Fibroblast of peridontal ligament (primary cell): ENCODE results near the gene IRAK1.
A peak's percentile ranks its signal among the peaks of the same experiment; 100 is the strongest.

Experiments used
- DNase-seq: peaks from one replicate; pipeline ENCODE4 v3.0.0-alpha.2; 2010; ENCODE audit errors: extremely low read depth

The IRAK1 gene

GRCh38 chrX:154019633-154020528 is at the start of gene IRAK1:
Gene IRAK1 (minus strand): TSS chrX:154019902. CDS start chrX:154019812, 90 bp downstream.
- peak; percentile 28 for DNase-seq

GRCh38 chrX:154068560-154068959 is 48.9 kb upstream of the IRAK1 start:
- no peak for DNase-seq

- DNase-seq: no peak
Measured at GRCh38 chrX:154064637-154065435, 45.1 kb upstream of the IRAK1 start.

GRCh38 chrX:154063234-154063633 is 43.5 kb upstream of the IRAK1 start:
- DNase-seq: no peak

- no peak for DNase-seq
Measured at GRCh38 chrX:154061801-154062200, 42.1 kb upstream of the IRAK1 start.

- DNase-seq: no peak
Measured at GRCh38 chrX:154059729-154060245, 40.1 kb upstream of the IRAK1 start.

- DNase-seq: no peak
Measured at GRCh38 chrX:154059231-154059630, 39.5 kb upstream of the IRAK1 start.

GRCh38 chrX:154058214-154058997 is 38.7 kb upstream of the IRAK1 start:
- DNase-seq: no peak

GRCh38 chrX:154057791-154058190 is 38.1 kb upstream of the IRAK1 start:
- no peak for DNase-seq

GRCh38 chrX:154056770-154057241 is 37.1 kb upstream of the IRAK1 start:
- DNase-seq: no peak

GRCh38 chrX:154051201-154051810 is 31.6 kb upstream of the IRAK1 start:
- DNase-seq: peak; percentile 73

GRCh38 chrX:154050113-154050495 is 30.4 kb upstream of the IRAK1 start:
- DNase-seq: no peak

GRCh38 chrX:154049209-154050112 is 29.8 kb upstream of the IRAK1 start:
- no peak for DNase-seq

- DNase-seq: no peak
Measured at GRCh38 chrX:154048398-154048797, 28.7 kb upstream of the IRAK1 start.

- DNase-seq: no peak
Measured at GRCh38 chrX:154046940-154047610, 27.4 kb upstream of the IRAK1 start.

- peak; percentile 92 for DNase-seq
Measured at GRCh38 chrX:154046031-154046781, 26.5 kb upstream of the IRAK1 start.

GRCh38 chrX:154044091-154044490 is 24.4 kb upstream of the IRAK1 start:
- no peak for DNase-seq

- peak; percentile 44 for DNase-seq
Measured at GRCh38 chrX:154043003-154043763, 23.5 kb upstream of the IRAK1 start.
